ENCODE results near the gene EDRF1. TPM values are rescaled to one million over a fixed set of nuclear protein-coding genes. Genes with fewer than 3 reads are reported as not detected.

Gene EDRF1
- total RNA-seq, 1 donor from 2014 or later, result 15.2 TPM

GRCh38 chr10:125777806-125778205, 58.3 kb downstream of the EDRF1 start:
- Histone ChIP-seq H3K36me3 (ENCODE audit: control insufficient read depth, insufficient read depth, low read length) (no peaks in the 10 kb centered on the region), H3K27me3 (ENCODE audit: control insufficient read depth, insufficient read depth, low read length) (peaks cover 26% of the 10 kb centered on the region), H3K4me3 (ENCODE audit: low read depth, low read length) (no peak overlapping the region)
- no peak for TF ChIP-seq CTCF (IDR thresholded peaks at IDR 0.05; ENCODE audit: insufficient read depth, low read length, poor library complexity, severe bottlenecking)
- no peak for DNase-seq (ENCODE audit: low read depth)

GRCh38 chr10:125778556-125778955, 59.0 kb downstream of the EDRF1 start:
- no peaks in the 10 kb centered on the region for H3K36me3 ChIP-seq (ENCODE audit: control insufficient read depth, insufficient read depth, low read length)
- peaks cover 25% of the 10 kb centered on the region for H3K27me3 ChIP-seq (ENCODE audit: control insufficient read depth, insufficient read depth, low read length)
- DNase-seq (ENCODE audit: low read depth), result no peak
- no peak overlapping the region for H3K4me3 ChIP-seq (ENCODE audit: low read depth, low read length)
- no peak for TF ChIP-seq CTCF (IDR thresholded peaks at IDR 0.05; ENCODE audit: insufficient read depth, low read length, poor library complexity, severe bottlenecking)

GRCh38 chr10:125779403-125780327, 60.2 kb downstream of the EDRF1 start:
- H3K27me3 ChIP-seq (ENCODE audit: control insufficient read depth, insufficient read depth, low read length), result peaks cover 21% of the 10 kb centered on the region
- H3K36me3 ChIP-seq (ENCODE audit: control insufficient read depth, insufficient read depth, low read length), result no peaks in the 10 kb centered on the region
- no peak for TF ChIP-seq CTCF (IDR thresholded peaks at IDR 0.05; ENCODE audit: insufficient read depth, low read length, poor library complexity, severe bottlenecking)
- no peak for DNase-seq (ENCODE audit: low read depth)
- no peak overlapping the region for H3K4me3 ChIP-seq (ENCODE audit: low read depth, low read length)

- no peaks in the 10 kb centered on the region for H3K36me3 ChIP-seq (ENCODE audit: control insufficient read depth, insufficient read depth, low read length)
- H3K4me3 ChIP-seq (ENCODE audit: low read depth, low read length), result no peak overlapping the region
- no peak for TF ChIP-seq CTCF (IDR thresholded peaks at IDR 0.05; ENCODE audit: insufficient read depth, low read length, poor library complexity, severe bottlenecking)
- H3K27me3 ChIP-seq (ENCODE audit: control insufficient read depth, insufficient read depth, low read length), result peaks cover 12% of the 10 kb centered on the region
- DNase-seq (ENCODE audit: low read depth), result no peak
Measured at GRCh38 chr10:125781374-125781773, 61.9 kb downstream of the EDRF1 start.

GRCh38 chr10:125782054-125782453, 62.5 kb downstream of the EDRF1 start:
- Histone ChIP-seq H3K4me3 (ENCODE audit: low read depth, low read length) (no peak overlapping the region), H3K27me3 (ENCODE audit: control insufficient read depth, insufficient read depth, low read length) (peaks cover 11% of the 10 kb centered on the region), H3K36me3 (ENCODE audit: control insufficient read depth, insufficient read depth, low read length) (no peaks in the 10 kb centered on the region)
- TF ChIP-seq CTCF (IDR thresholded peaks at IDR 0.05; ENCODE audit: insufficient read depth, low read length, poor library complexity, severe bottlenecking), result no peak
- DNase-seq (ENCODE audit: low read depth), result no peak

All from kidney epithelial cell (primary cell).